Esophagus muscularis mucosa (tissue), 3 donors: ENCODE results near the gene HDAC1.
A peak's percentile ranks its signal among the peaks of the same experiment; 100 is the strongest.

Source experiments
- CTCF ChIP-seq, 3 experiments: fragments of 200-600 bp in 2 of 3; fragments of 450-650 bp in 1 of 3; sonication (generic) in 2 of 3; IDR thresholded peaks; one replicate each; pipeline ENCODE4 v1.5.1; 2017 to 2019; ENCODE audit warnings: antibody characterized with exemption in 3 of 3, mild to moderate bottlenecking in 2 of 3, moderate library complexity in 1 of 3
- POLR2A ChIP-seq: fragments of 450-650 bp; IDR thresholded peaks from one replicate; pipeline ENCODE4 v1.6.1; 2017; ENCODE audit warnings: antibody characterized with exemption, moderate library complexity, mild to moderate bottlenecking, low read depth
- POLR2AphosphoS5 ChIP-seq, 2 donors: sonication (generic); formaldehyde crosslinking; IDR thresholded peaks; one replicate each; pipeline ENCODE4 v1.6.1; 2017; ENCODE audit warnings: antibody characterized with exemption in 2 of 2

GRCh38 chr1:32247983-32248889 lies 43.6 kb upstream of the HDAC1 start:
- TF ChIP-seq POLR2A = no peak
- TF ChIP-seq CTCF (IDR thresholded peaks at IDR 0.05) = peak; percentile 75 to 92 (median 81)
- peak; percentile 39 to 41 for TF ChIP-seq POLR2AphosphoS5 (IDR thresholded peaks at IDR 0.05)
